Activated gamma-delta T cell treated with Interleukin-2 at 50 U/mL for 16 hours (primary cell): ENCODE data around the gene LPO.

Experiments used
- DNase-seq: peaks from one replicate; pipeline ENCODE4 v3.0.0-alpha.2; 2020

The LPO gene

DNA sequence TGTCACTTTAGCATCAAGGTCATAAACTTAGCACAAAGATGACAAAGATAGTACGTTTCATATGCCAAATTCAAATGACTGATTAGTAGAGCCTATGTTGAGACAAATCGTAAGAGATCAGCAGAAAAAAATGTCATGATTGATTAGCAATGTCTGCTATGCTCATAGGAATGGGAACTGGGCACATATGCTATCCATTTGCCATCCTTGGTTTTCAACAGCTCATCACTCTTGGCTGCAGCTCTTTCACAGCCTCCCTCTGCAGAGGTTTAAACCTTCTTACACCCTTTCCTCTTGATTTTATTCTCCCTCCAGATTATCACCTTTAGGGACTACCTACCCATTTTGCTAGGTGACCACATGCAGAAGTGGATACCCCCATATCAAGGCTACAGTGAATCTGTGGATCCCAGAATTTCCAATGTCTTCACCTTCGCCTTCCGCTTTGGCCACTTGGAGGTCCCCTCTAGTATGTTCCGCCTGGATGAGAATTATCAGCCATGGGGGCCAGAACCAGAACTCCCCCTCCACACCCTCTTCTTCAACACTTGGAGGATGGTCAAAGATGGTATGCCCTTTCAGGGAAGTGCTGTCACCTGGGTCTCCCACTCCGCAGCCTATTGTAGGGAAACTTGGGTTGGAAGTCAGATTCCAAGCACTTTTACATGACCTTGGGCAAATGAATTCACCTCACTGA, 26.2 kb downstream of the LPO start:
- DNase-seq, result no peak

DNA sequence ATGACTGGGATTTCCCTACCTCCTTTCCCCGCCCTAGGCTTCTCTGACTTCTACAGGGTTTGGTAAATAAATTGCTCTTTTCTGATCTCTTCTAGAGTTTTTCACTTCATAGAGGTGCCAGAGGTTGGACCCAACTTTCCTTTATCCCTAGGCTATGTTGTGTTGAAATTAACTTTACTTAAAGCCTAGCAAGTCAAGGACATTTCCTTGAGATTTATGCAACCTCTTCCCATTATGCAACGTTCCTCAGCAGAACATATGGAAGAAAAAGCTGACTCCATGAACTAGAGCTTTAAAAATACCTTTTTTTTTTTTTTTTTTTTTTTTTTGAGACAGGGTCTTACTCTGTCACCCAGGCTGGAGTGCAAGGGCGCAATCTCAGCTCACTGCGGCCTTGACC, 26.9 kb downstream of the LPO start:
- DNase-seq, result no peak

GRCh38 chr17:58265902-58266875, 27.8 kb downstream of the LPO start:
- DNase-seq, result no peak

GRCh38 chr17:58267347-58268324, 29.3 kb downstream of the LPO start:
- DNase-seq, result no peak

DNA sequence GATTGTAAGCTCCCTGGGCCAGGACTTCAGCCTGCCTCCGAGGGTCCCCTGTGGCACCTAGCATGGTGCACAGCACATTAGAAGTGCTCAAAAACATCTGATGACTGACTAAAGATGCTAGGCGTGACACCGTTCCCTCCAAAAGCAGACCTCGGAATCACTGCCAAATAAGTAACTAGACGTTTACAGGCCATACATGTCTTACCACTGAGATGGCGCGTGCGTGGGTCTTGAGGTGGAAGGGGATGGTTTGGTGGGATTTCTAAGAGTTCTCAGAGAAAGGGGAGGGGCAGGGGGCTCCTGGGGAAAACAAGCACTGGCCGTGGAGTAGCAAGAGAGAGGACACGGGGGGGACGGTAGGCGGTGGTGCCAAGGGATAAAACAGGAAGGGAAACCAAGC, 29.9 kb downstream of the LPO start:
- no peak for DNase-seq

DNA sequence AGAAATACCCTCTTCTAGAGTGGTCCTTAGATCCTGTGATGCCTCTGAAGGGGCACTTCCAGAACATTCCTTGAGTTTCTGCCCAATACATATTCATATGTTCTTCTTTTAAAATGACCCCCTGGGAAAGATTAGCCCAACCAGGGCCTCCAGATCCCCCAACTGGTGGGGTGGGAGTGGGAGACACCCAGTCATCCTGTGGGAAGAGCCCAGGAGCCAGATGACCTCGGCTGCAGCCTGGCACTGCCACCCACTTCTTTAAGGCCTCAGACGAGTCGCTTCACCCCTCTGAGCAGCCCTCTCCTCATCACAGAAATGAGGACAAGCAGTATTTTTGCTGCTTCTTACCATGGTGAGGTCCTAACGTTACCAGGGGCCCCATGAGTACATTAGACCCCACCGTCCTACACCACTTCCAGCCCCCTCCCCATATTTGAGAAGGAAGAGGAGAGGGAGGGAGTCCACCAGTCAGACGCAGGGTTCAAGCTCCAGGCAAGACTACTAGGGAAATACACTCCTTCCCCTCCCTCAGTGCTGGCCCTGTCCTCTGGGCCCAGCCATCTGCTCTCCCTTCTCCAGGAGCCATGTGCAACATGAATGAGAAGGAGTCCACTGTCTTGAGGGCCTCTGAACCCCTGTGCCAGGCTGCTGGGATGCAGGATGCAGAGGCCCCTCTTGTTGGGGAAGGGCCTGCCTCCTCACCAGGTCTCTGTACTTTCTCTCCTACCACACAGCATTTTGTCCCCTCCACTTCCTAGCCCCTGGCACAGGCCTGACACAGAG, 30.6 kb downstream of the LPO start:
- DNase-seq, result no peak

DNA sequence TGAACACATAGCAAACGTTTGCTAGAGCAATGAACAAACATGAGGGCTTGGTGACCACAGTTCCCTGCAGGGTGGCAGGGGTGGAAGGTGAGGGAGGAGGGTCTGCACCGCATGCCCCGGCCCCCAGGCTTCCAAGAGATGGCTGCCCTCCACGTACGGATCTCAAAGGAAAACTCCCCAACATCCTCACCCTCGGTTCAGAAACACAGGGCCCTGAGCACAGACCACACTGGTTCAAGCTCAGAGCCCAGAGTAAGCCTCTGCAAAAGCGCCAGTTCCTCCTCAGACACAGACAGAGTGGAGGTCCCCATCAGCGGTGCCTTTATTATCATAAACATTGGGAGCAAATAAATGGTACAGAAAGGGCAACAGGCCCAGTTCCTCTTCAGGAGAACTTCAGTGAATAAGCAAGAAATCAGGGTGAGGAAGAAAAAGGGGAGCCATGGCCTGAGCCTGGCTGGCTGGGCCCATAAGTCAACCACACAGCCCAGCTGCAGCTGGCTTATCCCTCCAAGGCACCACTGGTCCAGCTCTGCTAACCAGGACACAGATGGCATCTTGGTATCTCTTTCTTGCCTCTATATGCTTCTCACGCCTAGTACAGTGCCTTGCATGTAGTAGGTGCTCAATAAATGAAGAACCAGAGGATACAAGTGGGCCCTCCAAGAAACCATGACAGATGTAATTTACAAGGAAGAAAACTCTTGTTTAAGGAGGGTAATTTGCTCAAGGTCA, 31.3 kb downstream of the LPO start:
- no peak for DNase-seq

GRCh38 chr17:58270476-58271215, 32.3 kb downstream of the LPO start:
- no peak for DNase-seq

DNA sequence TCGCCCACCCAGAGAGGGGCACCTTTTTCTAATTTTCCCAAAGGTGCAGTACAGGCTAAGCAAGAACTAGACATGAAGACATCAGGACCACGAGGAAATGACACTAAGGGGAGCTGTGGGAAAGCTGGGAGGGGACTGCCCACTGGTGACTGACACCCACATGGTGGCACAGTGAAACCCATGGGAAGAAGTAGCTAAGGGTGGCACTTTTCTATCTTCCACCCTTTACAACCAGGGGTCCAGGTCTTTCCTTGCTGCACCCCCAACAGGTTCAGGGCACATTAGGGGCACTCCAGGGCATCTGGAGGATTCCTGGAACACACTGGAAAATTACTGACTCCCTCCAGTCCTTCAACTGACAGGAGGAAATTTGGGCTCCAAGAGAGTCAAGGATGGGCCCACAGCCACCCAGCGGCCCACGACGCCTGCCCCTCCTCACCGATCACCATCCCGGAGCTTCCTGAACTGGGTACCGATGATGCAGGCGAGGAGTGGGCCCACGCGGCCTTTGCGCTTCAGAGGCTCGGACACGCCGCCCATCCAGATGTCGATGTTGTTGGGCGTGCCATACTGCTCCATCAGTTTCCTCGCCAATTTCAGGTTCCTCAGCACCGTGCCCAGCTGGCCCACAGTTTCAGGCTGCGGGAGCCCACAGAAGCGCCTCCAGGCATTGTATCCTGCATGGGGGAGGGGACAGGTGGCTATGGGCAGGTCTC, 33.0 kb downstream of the LPO start:
- no peak for DNase-seq

GRCh38 chr17:58272367-58273280, 34.2 kb downstream of the LPO start:
- no peak for DNase-seq

GRCh38 chr17:58273453-58274104, 35.2 kb downstream of the LPO start:
- DNase-seq, result no peak

GRCh38 chr17:58275417-58275816, 37.0 kb downstream of the LPO start:
- no peak for DNase-seq

DNA sequence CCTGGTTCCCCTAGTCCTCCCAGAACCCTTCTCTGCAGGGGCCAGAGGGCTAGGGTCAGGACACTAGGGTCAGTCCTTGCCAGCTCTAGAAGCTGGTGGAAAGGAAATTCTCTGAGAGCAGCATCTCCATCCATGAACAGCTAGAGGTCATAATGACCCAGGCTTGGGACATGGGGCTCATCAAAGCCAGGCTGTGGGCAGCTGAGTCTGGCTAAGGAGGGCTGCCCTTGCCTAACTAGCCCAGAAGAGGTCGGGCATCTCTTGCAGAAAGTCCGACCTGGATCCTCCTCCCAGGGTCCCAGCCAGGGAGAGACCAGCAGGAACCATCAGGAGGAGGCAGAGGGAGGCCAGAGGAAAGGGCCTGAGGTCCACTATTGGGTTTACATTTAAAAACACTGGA, 38.0 kb downstream of the LPO start:
- no peak for DNase-seq

- no peak for DNase-seq
Observed at GRCh38 chr17:58277107-58277801, 38.9 kb downstream of the LPO start.

- DNase-seq, result no peak
Observed at GRCh38 chr17:58277802-58278595, 39.6 kb downstream of the LPO start.

DNA sequence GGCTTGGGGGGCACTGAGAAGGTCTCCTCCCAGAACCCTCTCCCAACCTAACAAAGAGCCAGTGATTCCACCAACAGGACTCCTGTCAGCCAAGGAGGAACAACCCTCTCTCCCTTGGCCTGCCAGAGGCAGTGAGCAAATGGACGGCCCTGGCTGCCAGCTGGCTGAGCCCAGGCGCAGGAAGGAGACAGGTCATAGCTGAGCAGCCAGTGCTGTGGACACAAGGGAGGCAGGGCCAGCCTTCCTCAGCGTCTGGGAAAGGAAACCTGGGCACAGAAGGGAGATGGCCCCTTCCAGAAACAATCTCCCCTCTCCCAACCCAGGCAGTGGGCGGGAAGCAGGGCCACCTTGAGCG, 40.3 kb downstream of the LPO start:
- no peak for DNase-seq
